ENCODE results near the gene PCDHGA9. TPM values are rescaled to one million over a fixed set of nuclear protein-coding genes. Genes with fewer than 3 reads are reported as not detected.

PCDHGA9 gene
- total RNA-seq, 2 donors from 2014 or later = 0.89 to 7.3 TPM

DNA sequence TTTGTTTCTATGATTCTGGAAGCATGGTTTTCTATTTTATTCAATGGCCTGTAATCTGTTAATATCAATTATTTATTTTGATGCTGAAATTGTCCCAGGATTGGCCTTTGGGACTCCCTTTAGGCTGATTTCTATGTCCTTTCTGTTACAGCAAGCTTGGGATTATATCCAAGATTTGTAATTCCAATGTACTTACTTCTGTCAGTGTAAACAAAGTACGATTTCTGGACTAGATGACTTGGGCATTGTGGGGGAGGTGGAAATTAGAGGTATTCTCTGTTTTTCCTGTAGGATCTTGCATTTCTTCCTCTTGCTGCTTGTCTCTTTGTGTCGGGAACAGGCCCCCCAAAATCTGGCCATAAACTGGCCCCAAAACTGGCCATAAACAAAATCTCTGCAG lies 31.4 kb downstream of the PCDHGA9 start:
- H3K4me1 Mint-ChIP-seq = no peaks in the 10 kb centered on the region
- H3K4me3 Mint-ChIP-seq = no peak overlapping the region
- no peak overlapping the region for H3K4me3 ChIP-seq (ENCODE audit: low read length)
- H3K27ac Mint-ChIP-seq = no peak overlapping the region
- peaks cover 48% of the 10 kb centered on the region for H3K9me3 Mint-ChIP-seq
- H3K9me3 ChIP-seq (ENCODE audit: control insufficient read depth, low read length) = peaks cover 45% of the 10 kb centered on the region
- H3K27ac ChIP-seq (ENCODE audit: low read depth, low read length) = no peak overlapping the region
- no peaks in the 10 kb centered on the region for H3K4me1 ChIP-seq (ENCODE audit: control insufficient read depth, insufficient read depth, low read length)
- no peak overlapping the region for H3K9ac ChIP-seq (ENCODE audit: extremely low read depth, low read length, poor library complexity, severe bottlenecking)
- WGBS, 2 experiments (ENCODE audit: insufficient coverage in 1 of 2, insufficient read length in 1 of 2) = 97 to 100% methylated on average over 1 to 2 of the region's 2 CpGs
- H3K36me3 Mint-ChIP-seq (ENCODE audit: low read depth) = peaks cover 39% of the 10 kb centered on the region
- TF ChIP-seq, protein P1, sequence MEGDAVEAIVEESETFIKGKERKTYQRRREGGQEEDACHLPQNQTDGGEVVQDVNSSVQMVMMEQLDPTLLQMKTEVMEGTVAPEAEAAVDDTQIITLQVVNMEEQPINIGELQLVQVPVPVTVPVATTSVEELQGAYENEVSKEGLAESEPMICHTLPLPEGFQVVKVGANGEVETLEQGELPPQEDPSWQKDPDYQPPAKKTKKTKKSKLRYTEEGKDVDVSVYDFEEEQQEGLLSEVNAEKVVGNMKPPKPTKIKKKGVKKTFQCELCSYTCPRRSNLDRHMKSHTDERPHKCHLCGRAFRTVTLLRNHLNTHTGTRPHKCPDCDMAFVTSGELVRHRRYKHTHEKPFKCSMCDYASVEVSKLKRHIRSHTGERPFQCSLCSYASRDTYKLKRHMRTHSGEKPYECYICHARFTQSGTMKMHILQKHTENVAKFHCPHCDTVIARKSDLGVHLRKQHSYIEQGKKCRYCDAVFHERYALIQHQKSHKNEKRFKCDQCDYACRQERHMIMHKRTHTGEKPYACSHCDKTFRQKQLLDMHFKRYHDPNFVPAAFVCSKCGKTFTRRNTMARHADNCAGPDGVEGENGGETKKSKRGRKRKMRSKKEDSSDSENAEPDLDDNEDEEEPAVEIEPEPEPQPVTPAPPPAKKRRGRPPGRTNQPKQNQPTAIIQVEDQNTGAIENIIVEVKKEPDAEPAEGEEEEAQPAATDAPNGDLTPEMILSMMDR (conservative IDR thresholded peaks at IDR 0.05) = no peak
- no peaks in the 10 kb centered on the region for H3K27me3 Mint-ChIP-seq (ENCODE audit: insufficient read depth)
- no peak for DNase-seq
- H3K27me3 ChIP-seq (ENCODE audit: control insufficient read depth, insufficient read depth, low read length, poor library complexity, severe bottlenecking) = no peaks in the 10 kb centered on the region
- H3K36me3 ChIP-seq (ENCODE audit: control insufficient read depth, insufficient read depth, low read length) = no peaks in the 10 kb centered on the region

DNA sequence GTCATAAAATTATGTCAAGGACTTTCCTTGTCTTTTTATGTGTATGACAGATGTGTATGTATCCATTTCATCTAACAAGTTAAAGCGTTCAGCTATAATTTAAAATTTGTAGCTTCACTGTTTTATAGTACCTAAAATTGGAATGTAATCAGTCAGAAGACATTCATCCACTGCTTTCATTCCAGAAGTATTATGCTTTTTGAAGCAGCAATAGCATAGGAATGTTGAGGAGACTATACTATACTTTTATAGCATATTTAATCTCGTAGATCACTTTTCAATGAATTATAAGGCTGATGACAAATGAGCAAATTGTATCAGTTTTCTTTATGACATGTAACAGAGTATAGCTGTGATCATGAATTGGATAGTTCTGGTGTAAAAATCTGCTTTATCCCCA lies 34.6 kb downstream of the PCDHGA9 start:
- Mint-ChIP-seq H3K36me3 (ENCODE audit: low read depth) (peaks cover 30% of the 10 kb centered on the region), H3K4me3 (no peak overlapping the region), H3K27me3 (ENCODE audit: insufficient read depth) (no peaks in the 10 kb centered on the region), H3K4me1 (no peaks in the 10 kb centered on the region), H3K27ac (no peak overlapping the region), H3K9me3 (peaks cover 24% of the 10 kb centered on the region)
- TF ChIP-seq, protein P1 (conservative IDR thresholded peaks at IDR 0.05) = no peak
- H3K27me3 ChIP-seq (ENCODE audit: control insufficient read depth, insufficient read depth, low read length, poor library complexity, severe bottlenecking) = no peaks in the 10 kb centered on the region
- whole genome bisulfite sequencing, 2 experiments (ENCODE audit: insufficient coverage in 1 of 2, insufficient read length in 1 of 2) = 80 to 100% methylated on average over 1 of the region's 2 CpGs
- H3K9ac ChIP-seq (ENCODE audit: extremely low read depth, low read length, poor library complexity, severe bottlenecking) = no peak overlapping the region
- H3K36me3 ChIP-seq (ENCODE audit: control insufficient read depth, insufficient read depth, low read length) = no peaks in the 10 kb centered on the region
- H3K4me1 ChIP-seq (ENCODE audit: control insufficient read depth, insufficient read depth, low read length) = no peaks in the 10 kb centered on the region
- H3K4me3 ChIP-seq (ENCODE audit: low read length) = no peak overlapping the region
- H3K9me3 ChIP-seq (ENCODE audit: control insufficient read depth, low read length) = peaks cover 20% of the 10 kb centered on the region
- H3K27ac ChIP-seq (ENCODE audit: low read depth, low read length) = no peak overlapping the region
- DNase-seq = no peak

DNA sequence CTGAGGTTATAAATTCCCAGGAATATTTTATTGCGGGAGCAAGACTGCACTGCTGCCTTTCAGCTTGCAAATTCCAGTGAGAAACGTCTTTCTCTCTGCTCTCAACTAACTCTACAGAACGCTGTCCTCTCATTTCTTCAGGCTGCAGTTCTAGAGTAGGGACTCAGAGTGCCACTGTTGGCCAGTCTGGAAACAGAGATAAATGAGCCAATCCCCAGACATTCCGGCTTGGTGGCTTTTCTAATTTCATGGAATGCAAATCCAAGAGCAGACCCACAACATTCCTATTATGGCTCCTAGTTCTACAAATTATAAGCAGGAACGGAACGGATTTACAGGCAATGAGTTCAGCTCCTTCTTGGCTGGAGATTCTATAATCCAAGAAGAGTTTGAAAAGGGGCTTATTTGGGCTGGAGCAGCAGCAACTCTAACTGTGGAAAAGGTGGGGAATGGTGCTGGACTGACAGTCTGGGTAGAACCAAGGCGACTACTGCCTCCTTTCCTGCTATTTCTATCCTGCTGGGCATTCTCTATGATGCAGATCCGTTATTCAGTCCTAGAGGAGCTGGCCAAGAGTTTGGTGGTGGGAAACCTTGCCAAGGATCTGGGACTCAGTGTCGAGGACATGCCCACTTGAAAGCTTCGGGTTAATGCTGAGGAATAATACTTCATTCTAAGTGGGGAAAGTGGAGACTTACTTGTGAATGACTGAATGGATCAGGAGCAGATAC lies 37.0 kb downstream of the PCDHGA9 start:
- 90 to 92% methylated on average over 8 to 10 of the region's 10 CpGs for WGBS, 2 experiments (ENCODE audit: insufficient coverage in 1 of 2, insufficient read length in 1 of 2)
- Histone ChIP-seq H3K4me3 (ENCODE audit: low read length) (no peak overlapping the region), H3K4me1 (ENCODE audit: control insufficient read depth, insufficient read depth, low read length) (no peaks in the 10 kb centered on the region), H3K27me3 (ENCODE audit: control insufficient read depth, insufficient read depth, low read length, poor library complexity, severe bottlenecking) (no peaks in the 10 kb centered on the region), H3K9ac (ENCODE audit: extremely low read depth, low read length, poor library complexity, severe bottlenecking) (no peak overlapping the region), H3K9me3 (ENCODE audit: control insufficient read depth, low read length) (peaks cover 9% of the 10 kb centered on the region), H3K36me3 (ENCODE audit: control insufficient read depth, insufficient read depth, low read length) (no peaks in the 10 kb centered on the region), H3K27ac (ENCODE audit: low read depth, low read length) (no peak overlapping the region)
- no peak overlapping the region for H3K27ac Mint-ChIP-seq
- H3K27me3 Mint-ChIP-seq (ENCODE audit: insufficient read depth) = no peaks in the 10 kb centered on the region
- TF ChIP-seq, protein P1 (conservative IDR thresholded peaks at IDR 0.05) = no peak
- H3K9me3 Mint-ChIP-seq = peaks cover 5% of the 10 kb centered on the region
- H3K4me1 Mint-ChIP-seq = no peaks in the 10 kb centered on the region
- peaks cover 16% of the 10 kb centered on the region for H3K36me3 Mint-ChIP-seq (ENCODE audit: low read depth)
- no peak for DNase-seq
- no peak overlapping the region for H3K4me3 Mint-ChIP-seq

All from endodermal cell (in vitro differentiated cells).